MCF 10A (cell line): ENCODE results near the gene KASH5. TPM values are rescaled to one million over a fixed set of nuclear protein-coding genes. Genes with fewer than 3 reads are reported as not detected.

Source experiments
- BruUV-seq: library from RNA; stranded (reverse); fragments of 400-500 nt; replicated peaks from 2 replicates; lab custom pipeline; 2021; lab: Mats Ljungman, UMichigan
- CTCF ChIA-PET: fragments of 300-600 bp; sonication (Branson Sonifier 250); formaldehyde crosslinking; extraction: SDS; loops from one replicate; lab custom pipeline; 2021; ENCODE audit warnings: antibody characterized with exemption, inconsistent platforms; lab: Yijun Ruan, JAX
- POLR2A ChIA-PET: fragments of 300-600, 350-650 bp; sonication (Branson Sonifier 250); formaldehyde crosslinking; extraction: SDS; loops from one replicate; lab custom pipeline; 2020; ENCODE audit warnings: antibody characterized with exemption, inconsistent platforms; lab: Yijun Ruan, JAX
- DNase-seq: peaks from one replicate; pipeline ENCODE4 v3.0.0-alpha.2; 2018; ENCODE audit not compliant: unreplicated experiment
- H3K27ac Mint-ChIP-seq: one replicate; pipeline ENCODE4 v1.8.0; 2022; ENCODE audit warnings: mild to moderate bottlenecking, low read depth, mixed read lengths; ENCODE audit not compliant: unreplicated experiment
- H3K27me3 Mint-ChIP-seq: one replicate; pipeline ENCODE4 v1.8.0; 2022; ENCODE audit warnings: mixed read lengths; ENCODE audit not compliant: insufficient read depth, unreplicated experiment
- H3K36me3 Mint-ChIP-seq: one replicate; pipeline ENCODE4 v1.8.0; 2022; ENCODE audit warnings: mild to moderate bottlenecking, moderate library complexity, mixed read lengths; ENCODE audit not compliant: insufficient read depth, unreplicated experiment
- H3K4me1 Mint-ChIP-seq: one replicate; pipeline ENCODE4 v1.8.0; 2022; ENCODE audit warnings: mixed read lengths; ENCODE audit not compliant: insufficient read depth, unreplicated experiment
- H3K4me3 Mint-ChIP-seq: one replicate; pipeline ENCODE4 v1.8.0; 2022; ENCODE audit warnings: mild to moderate bottlenecking, moderate library complexity, mixed read lengths; ENCODE audit not compliant: unreplicated experiment
- H3K9me3 Mint-ChIP-seq: one replicate; pipeline ENCODE4 v1.8.0; 2022; ENCODE audit warnings: mixed read lengths; ENCODE audit not compliant: unreplicated experiment
- intact Hi-C: fragments of 100-400 bp; cut with micrococcal nuclease; formaldehyde crosslinking; loops from 2 replicates; pipeline ENCODE4 v1.14.1; 2022
- total RNA-seq: library from RNA; stranded (reverse); gene quantifications from 2 replicates; pipeline ENCODE4 v1.2.3, GENCODE V29; 2022
- TF ChIP-seq, protein P1 (sequence below): fragments of 200-600 bp; IDR thresholded peaks from one replicate; pipeline ENCODE4 v1.8.0; 2022; ENCODE audit warnings: antibody characterized with exemption, mild to moderate bottlenecking; ENCODE audit not compliant: unreplicated experiment

KASH5 gene
- total RNA-seq, 1 experiment from 2014 or later = not detected

DNA sequence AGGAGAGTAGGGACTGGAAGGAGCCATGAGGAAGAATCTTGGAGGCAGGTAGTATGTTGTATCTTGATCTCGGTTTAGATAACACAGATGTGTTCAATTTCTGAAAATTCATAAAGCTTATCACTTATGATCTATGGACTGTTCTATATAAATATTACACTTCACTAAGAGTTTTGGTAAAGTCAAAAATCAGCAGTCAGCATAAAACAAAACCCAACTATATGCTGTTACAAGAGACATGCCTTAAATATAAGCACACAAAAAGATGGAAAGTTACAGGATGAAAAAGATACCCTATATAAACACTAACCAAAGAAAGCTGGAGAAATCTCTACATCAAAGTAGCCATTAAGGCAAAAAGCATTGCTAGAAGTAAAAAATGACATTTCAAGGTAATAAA lies 4.5 kb upstream of the KASH5 start:
- ChIA-PET CTCF (interaction anchor here (0.6 to 1.4 kb wide), 3 partner anchors 8 to 725 kb away, joined by 3 to 5 read pairs (median 3); no protein-coding TSS in a partner anchor), POLR2A (interaction anchor here (1.2 kb wide), 1 partner anchor 68 kb away, joined by 3 read pairs; the partner anchor contains the start of gene PIH1D1)
- Mint-ChIP-seq H3K4me1 (no peaks in the 10 kb centered on the region), H3K27ac (no peak overlapping the region), H3K9me3 (peaks cover 8% of the 10 kb centered on the region), H3K36me3 (no peaks in the 10 kb centered on the region), H3K4me3 (no peak overlapping the region), H3K27me3 (no peaks in the 10 kb centered on the region)
- no peak for DNase-seq
- TF ChIP-seq, protein P1, sequence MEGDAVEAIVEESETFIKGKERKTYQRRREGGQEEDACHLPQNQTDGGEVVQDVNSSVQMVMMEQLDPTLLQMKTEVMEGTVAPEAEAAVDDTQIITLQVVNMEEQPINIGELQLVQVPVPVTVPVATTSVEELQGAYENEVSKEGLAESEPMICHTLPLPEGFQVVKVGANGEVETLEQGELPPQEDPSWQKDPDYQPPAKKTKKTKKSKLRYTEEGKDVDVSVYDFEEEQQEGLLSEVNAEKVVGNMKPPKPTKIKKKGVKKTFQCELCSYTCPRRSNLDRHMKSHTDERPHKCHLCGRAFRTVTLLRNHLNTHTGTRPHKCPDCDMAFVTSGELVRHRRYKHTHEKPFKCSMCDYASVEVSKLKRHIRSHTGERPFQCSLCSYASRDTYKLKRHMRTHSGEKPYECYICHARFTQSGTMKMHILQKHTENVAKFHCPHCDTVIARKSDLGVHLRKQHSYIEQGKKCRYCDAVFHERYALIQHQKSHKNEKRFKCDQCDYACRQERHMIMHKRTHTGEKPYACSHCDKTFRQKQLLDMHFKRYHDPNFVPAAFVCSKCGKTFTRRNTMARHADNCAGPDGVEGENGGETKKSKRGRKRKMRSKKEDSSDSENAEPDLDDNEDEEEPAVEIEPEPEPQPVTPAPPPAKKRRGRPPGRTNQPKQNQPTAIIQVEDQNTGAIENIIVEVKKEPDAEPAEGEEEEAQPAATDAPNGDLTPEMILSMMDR = no peak
- BruUV-seq = no TSS peak
- intact Hi-C loops = no loop called here

GRCh38 chr19:49389406-49389805 lies 1.4 kb downstream of the KASH5 start:
- Mint-ChIP-seq H3K4me1 (peaks cover 6% of the 10 kb centered on the region), H3K27ac (no peak overlapping the region), H3K4me3 (no peak overlapping the region), H3K36me3 (no peaks in the 10 kb centered on the region), H3K9me3 (no peaks in the 10 kb centered on the region), H3K27me3 (peaks cover 23% of the 10 kb centered on the region)
- TF ChIP-seq, protein P1 = no peak
- intact Hi-C loops = no loop called here
- ChIA-PET POLR2A (no interaction called here), CTCF (interaction anchor here (0.7 kb wide), 1 partner anchor 164 kb away, joined by 6 read pairs; no protein-coding TSS in a partner anchor)
- no peak for DNase-seq
- BruUV-seq = no TSS peak

DNA sequence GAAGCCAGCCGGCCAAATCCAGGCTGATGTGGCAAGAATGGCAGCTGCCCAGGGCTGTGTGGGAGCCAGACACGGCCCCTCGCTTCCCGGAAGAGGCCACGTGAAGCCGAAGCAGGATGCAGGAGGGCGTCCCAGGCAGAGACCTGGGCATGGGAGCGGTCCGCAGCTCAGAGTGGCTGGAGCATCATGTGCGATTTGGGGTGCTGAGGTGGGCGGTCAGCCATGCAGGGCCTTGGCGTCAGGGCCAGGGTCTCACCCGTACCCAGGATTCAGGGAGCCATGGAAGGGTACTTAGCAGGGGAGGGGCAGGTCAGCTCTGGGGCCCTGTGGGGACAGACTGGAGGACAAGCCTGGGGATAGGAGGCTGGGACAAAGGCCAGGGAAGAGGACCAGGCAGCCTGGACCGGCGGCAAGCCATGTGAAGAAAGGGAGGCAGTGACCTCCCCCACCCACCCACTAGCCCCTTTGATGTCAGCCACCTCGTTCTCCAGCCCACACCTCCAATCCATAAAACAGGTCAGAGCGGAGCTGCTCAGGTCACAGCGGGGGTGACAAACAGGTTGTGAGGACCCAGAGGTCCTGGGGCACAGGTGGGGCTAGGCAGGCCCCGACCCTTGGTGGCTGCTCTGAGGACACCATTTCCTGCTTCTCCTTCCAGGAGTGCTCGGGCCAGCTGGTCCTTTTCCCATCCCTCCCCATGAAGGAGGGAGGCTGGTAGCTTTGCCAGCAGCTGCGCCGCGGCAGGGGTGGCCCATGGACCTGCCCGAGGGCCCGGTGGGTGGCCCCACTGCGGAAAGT lies 2.3 kb downstream of the KASH5 start:
- Mint-ChIP-seq H3K4me1 (peaks cover 6% of the 10 kb centered on the region), H3K27ac (no peak overlapping the region), H3K4me3 (no peak overlapping the region), H3K27me3 (peaks cover 23% of the 10 kb centered on the region), H3K36me3 (no peaks in the 10 kb centered on the region), H3K9me3 (no peaks in the 10 kb centered on the region)
- intact Hi-C loops = no loop called here
- no peak for DNase-seq
- TF ChIP-seq, protein P1 = no peak
- BruUV-seq = no TSS peak
- POLR2A ChIA-PET = interaction anchor here (1.7 kb wide), 1 partner anchor 30 kb away, joined by 4 read pairs; no protein-coding TSS in a partner anchor
- CTCF ChIA-PET = interaction anchor here (0.6 to 4.5 kb wide), 15 partner anchors 9 to 165 kb away, joined by 3 to 30 read pairs (median 4); partner anchors contain the start of genes DKKL1 and SLC17A7

DNA sequence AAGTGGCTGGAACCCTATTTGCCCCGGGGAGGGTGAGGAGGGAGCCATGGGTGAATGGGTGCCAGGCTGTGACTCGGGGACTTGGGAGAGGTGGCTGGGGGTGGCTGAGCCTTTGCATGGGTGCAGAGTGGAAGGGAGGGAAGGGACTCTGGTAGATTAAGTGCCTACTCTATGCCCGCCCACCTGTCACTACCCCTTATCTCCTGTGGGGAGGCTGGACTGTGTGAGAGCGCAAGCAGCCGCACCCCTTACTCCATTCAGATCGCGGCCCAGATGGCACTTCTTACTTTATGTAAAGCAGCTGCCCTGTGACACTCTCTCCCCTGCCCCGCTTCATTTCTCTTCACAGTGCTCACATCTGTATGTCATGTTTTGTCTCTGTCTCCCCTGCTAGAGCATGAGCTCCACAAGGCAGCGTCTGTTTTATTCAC lies 2.9 kb downstream of the KASH5 start:
- no peak for DNase-seq
- Mint-ChIP-seq H3K27me3 (peaks cover 23% of the 10 kb centered on the region), H3K27ac (no peak overlapping the region), H3K36me3 (no peaks in the 10 kb centered on the region), H3K4me3 (no peak overlapping the region), H3K4me1 (peaks cover 6% of the 10 kb centered on the region), H3K9me3 (no peaks in the 10 kb centered on the region)
- intact Hi-C loops = no loop called here
- TF ChIP-seq, protein P1 = no peak
- BruUV-seq = no TSS peak
- CTCF ChIA-PET = interaction anchor here (0.7 to 4.5 kb wide), 26 partner anchors 8 to 165 kb away, joined by 3 to 30 read pairs (median 4); partner anchors contain the start of genes DKKL1, GFY, PIH1D1 and SLC17A7
- POLR2A ChIA-PET = interaction anchor here (1.1 to 1.7 kb wide), 3 partner anchors 17 to 54 kb away, joined by 3 to 7 read pairs (median 4); no protein-coding TSS in a partner anchor
